Measurements from ENCODE around the gene CENPS.
"Not testable (repeated sequence)": the region's sequence is repeated elsewhere in the genome, so short reads cannot be mapped to it uniquely, and the experiment has no call there.

CENPS gene

DNA sequence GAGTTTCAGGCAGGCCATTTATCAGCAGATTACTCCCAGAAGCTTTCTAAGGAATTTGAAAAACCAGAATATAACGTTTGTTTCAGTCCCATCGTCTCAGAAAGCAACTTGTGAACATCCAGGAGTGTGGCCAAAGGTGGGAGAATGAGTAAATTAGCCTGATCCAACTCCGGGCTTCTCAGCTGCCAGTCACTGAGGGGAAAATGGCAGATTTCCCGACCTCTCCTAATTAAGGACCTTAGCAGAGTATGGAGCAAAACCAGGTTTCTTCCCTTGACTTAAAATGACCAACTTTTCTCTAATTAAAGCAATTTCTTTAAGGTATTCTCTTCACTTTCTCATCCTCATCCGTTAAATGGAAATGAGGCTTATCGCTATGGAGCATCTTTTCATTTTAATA is 20.6 kb downstream of the CENPS start:
- DNase-seq (ENCODE audit: low read depth in 2 of 2): no peak

DNA sequence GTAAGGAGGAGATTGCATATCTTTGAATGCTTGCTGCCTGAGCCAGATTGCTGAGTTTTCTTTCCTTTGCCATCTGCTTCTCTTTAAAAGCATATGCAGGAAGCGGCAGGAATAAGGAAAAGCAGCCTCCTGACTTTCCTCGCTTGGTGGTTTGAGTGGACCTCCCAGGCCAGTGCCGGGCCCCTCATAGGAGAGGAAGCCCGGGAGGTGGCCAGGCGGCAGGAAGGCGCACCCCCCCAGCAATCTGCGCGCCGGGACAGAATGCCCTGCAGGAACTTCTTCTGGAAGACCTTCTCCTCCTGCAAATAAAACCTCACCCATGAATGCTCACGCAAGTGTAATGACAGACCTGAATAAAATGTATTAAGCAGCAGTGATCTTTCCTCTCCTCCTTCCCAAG is 21.1 kb downstream of the CENPS start:
- no peak for DNase-seq (ENCODE audit: low read depth in 2 of 2)

DNA sequence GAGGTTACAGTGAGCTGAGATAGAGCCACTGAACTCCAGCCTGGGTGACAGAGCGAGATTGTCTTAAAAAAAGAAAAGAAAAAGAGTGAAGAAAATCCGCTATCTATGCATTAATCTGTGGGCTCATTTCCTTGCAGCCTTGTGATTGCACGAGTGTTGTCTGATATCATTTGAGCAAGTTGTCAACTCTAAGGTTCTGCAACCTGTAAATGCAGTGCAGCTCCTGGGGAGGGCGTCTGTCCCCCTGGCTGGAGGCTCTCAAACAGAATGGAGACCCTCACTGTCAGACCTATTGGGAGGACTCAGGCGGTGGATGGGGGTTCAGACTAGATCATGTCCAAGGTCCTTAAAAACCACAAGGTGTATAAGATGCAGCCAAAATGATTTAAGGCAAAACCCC is 25.8 kb downstream of the CENPS start:
- no peak for DNase-seq (ENCODE audit: low read depth in 2 of 2)

DNA sequence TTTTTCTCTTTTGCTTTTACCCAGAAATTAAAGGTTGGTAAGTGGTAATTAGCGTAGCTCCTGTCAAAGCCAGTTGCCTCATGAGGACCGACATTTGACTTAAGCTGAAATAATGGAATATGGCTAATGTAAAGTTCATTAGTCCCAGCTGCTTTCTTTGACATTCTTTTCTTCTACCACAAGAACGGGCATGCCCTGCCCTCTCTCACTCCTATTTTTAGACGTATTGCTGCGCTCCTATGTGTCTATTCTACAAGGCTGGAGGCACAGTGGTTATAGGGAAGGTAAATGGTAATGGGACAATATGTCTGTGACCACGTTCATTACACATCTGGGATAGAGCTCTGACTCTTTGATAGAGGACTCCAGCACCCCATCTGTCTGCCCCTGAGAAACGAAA is 26.4 kb downstream of the CENPS start:
- DNase-seq (ENCODE audit: low read depth in 2 of 2): no peak

DNA sequence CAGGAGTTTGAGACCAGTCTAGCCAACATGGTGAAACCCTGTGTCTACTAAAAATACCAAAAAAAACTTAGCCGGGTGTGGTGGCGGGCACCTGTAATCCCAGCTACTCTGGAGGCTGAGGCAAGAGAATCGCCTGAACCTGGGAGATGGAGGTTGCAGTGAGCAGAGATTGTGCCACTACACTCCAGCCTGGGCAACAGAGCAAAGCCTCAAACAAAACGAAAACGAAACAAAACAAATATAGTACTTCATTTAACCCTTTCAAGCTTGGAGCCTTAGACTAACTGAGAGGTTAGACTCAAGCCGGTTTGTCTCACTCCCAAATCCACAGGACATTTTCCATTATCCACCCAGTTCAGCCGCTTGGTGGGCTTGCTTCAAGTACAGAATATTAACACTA is 27.2 kb downstream of the CENPS start:
- DNase-seq (ENCODE audit: low read depth in 2 of 2): not testable (repeated sequence)

DNA sequence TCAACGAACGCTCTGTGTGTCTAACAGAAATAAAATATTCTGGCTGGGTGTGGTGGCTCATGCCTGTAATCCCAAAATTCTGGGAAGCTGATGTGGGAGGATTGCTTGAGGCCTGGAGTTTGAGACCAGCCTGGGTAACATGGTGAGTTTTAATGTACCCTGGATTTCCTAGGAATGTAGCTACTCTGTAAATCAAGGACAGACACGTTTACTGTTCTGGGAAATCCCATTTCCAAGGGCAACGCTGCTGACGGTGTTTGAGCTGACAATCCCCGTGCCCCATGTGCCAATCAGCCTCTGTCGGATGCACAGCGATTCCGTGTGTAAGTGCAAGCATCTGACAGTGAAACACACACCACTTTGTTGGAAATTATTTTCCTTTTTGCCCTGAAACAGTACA is 27.6 kb downstream of the CENPS start:
- no peak for DNase-seq (ENCODE audit: low read depth in 2 of 2)

DNA sequence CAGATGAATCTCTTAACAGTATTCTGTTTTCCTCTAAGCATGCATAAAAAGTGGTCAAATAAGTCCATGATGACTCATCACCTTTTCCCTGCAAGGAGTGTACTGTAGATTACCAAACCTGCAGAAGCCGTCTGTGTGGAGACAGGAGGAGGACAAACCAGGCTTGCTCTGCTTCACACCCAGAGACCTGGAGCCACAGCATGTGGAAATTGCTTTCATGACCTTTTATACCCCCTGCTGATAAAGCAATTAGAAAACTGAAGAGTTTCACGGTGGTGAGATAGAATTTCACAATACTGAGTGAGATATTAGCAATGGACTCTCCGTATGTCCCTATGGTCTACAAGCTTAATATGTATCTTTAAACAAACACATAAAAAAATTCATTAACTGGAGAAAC is 29.0 kb downstream of the CENPS start:
- DNase-seq (ENCODE audit: low read depth in 2 of 2): no peak

DNA sequence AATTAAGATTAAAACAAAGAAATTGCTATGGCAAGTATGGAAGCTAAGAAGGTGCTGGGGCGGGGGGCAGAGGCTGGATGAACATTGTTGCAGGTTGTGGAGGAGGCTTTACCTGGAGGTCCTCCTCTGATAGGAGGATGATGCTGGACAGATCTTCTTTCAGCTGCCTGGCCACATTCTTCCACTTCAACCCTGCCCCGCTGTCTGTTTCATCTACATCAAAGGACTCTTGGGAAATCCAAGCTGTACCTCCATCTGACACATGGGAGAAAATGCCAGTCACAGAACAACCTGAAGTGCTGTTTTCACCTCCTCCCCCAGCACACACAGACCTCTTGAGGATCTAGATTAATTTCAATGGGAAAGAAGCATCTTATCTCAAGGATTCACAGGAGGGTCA is 36.8 kb downstream of the CENPS start:
- DNase-seq (ENCODE audit: low read depth in 2 of 2): no peak

DNA sequence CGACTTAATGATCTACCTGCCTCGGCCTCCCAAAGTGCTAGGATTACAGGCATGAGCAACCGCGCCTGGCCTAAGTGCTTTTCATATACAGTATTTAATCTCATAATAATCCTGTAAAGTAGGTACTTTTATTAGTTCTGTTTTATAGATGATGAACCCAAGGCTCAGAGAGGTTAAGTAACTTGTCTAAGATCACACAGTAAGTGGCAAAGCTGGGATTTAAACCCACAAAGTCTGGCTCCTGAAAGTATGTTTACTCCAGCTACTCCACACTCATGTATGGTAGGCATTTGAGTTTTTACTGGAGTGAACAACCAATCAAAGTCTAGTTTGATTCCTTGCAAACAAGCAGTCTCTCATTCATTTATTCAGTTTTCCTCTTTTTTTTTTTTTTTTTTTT is 39.8 kb downstream of the CENPS start:
- DNase-seq (ENCODE audit: low read depth in 2 of 2): no peak

DNA sequence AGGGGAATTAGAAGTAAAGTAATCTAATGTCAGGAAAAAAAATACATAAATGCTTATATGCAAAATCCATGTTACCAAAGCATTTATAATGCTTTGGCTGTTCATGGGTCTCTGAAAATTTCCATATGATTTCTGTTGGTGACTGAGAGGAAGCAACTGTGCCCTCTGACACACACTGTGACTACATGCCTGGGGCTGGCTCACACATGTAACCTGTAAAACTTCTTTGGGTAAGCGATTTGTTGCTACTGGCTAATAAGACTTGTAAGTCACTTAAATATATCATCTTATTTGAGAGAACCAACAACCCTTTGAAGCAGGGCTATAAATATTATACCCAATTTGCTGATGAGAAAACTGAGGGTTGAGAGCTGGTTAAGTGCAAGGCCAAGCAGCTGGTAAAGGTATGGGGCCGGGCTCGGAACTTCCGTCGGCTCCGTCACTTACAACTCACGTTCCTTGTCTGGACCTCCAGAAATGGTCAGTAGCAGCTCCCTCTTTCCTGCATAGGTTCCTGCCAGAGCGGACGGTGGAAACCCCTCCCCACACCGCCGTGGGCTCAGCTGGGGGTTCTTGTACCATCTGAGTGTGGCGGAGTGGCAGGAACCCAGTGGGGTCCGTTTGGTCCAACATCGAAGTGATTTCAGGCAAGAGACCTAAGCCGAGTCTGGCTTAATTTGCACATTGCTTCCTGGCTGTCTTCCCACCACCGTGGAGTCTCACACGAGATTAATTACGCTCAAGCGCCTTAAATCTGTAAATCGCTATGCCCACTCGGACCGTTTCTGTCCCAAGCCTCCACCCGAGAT is 41.4 kb downstream of the CENPS start:
- no peak for DNase-seq (ENCODE audit: low read depth in 2 of 2)

DNA sequence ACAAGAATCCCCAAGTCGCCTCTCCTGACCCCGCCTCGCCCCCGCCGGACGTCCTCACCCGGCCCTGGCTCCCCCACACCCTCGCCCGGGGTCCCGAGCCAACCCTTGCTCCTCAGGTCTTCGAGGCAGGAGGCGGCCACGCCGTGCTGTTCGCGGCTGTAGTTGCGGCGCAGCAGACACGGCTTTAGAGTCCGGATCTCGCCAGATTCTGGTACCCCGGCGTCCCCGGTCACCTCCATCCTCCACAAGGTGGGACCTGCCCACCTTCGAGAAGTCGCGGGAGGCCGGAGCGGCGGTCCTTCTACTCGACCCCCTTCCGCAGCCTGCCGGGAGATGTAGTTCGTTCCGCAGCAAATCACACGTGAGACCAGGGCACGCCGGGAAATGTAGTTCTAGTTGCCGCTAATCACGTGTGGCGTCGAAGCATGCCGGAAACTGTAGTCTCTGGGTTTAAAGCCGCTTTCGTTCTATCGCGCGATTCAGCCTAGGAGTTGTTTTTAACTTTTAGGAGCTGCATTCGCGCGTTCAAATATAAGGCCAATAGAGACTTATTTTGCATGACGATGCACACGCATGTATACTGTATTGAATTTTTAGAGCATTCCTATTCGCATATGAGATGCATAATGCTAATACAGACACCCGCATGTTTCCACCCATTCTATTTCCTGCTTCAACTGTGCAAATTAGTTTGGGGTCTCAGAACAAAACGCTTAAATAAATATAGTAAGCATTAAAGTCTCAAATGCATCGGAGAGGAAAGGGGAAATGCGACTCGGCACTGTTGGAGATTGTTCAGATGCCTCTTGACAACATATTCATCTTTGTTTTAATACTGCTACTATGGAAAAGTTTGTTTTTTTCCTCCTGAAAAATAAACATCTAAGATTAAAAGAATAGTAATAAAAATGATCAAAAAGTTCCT is 42.2 kb downstream of the CENPS start, which contains the start of gene DFFA:
Gene DFFA (minus strand): TSS at position 310 of the 925 bp plus-strand sequence. CDS start 71 bp downstream, at position 239.
- peak; percentile 78 to 80 for DNase-seq (ENCODE audit: low read depth in 2 of 2)

DNA sequence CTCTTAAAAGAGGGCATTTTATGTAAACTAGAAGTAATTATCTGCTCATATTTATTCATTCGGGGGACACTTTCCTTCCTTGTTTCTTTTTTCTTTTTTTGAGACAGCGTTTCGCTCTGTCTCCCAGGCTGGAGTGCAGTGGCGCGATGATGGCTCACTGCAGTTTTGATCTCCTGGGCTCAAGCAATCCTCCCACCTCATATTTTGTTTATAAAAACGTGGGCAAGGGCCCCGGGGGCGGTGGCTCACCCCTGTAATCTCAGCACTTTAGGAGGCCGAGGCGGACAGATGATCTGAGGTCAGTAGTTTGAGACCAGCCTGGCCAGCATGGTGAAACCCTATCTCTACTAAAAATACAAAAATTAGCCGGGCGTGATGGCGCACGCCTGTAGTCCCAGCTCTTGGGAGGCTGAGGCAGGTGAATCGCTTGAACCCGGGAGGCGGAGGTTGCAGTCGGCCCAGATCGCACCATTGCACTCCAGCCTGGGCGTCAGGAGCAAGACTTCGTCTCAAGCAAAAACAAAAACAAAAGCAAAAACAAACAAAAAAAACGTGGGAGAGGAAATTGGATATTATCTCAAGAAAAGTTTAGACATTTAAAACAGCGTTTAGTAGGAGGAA is 43.0 kb downstream of the CENPS start:
- no peak for DNase-seq (ENCODE audit: low read depth in 2 of 2)

DNA sequence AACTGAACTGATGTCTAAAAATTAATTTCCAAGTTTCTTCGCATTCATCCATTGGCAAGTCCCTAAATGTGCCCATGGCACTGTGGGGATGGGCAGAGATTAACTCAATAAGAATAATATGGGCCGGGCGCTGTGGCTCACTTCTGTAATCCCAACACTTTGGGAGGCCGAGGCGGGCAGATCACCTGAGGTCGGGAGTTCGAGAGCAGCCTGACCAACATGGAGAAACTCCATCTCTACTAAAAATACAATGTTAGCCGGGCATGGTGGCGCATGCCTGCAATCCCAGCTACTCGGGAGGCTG is 44.0 kb downstream of the CENPS start:
- not testable (repeated sequence) for DNase-seq (ENCODE audit: low read depth in 2 of 2)

DNA sequence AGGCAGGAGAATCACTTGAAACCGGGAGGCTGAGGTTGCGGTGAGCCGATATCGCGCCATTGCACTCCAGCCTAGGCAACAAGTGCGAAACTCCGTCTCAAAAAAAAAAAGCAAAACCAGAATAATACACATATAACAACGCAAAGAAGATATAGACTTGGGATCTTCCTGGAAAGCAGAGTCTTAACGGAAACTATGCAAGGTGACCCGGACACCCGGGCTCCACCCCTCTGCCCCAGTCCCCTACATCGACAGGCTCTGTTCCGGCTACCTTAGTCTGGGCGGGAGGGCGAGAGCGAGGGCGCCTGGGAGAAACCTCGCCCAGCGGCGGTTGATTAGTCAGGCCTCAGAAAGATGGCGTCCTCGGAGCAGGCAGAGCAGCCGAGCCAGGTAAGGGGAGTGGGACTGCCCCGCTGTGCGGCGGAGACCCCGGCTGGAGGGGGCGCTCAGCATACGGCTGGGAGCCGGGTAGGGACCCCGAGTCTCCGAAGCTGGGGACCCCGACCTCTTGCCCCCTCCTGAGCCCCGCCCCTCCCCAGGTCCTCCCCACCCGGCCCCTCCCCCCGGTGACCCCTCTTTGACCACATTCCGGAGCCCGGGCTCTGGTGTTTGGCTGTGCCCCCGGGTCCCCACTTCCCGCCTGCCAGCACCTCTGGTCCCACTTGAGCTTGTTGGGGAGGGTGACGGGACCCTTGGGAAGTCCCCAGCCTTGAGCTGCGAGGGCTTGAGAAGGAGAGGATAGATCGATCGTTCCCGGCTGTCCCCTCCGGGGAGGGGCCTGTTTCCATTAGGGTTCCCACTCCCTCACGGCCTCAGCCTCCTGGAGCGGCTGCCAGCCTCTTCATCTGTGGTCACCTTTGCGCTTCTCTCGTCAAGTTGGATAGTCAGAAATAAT is 44.6 kb downstream of the CENPS start, which contains the start of gene PEX14:
Gene PEX14 (plus strand): TSS at position 338 of the 895 bp plus-strand sequence. CDS start 17 bp downstream, at position 355.
- DNase-seq (ENCODE audit: low read depth in 2 of 2): peak; percentile 56 to 69

DNA sequence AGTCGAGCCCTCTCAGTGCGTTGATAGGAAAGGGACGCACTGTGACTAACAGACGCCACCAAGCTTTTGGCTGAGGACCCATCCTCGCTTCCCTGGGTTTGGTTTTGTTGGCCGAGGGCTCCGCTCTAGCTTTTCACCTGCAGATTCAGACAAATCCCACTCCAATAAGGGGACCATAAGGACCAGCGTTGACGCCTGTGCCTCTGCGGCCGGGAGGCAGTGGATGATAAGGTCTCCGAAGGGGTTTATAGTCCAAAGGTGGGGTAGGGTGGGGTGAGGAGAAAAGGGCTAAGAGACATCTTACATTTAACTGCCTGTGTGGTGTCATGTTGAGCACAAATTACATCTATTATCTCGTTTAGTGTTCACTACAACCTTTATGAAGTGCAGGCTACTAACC is 45.3 kb downstream of the CENPS start:
- DNase-seq (ENCODE audit: low read depth in 2 of 2): no peak

DNA sequence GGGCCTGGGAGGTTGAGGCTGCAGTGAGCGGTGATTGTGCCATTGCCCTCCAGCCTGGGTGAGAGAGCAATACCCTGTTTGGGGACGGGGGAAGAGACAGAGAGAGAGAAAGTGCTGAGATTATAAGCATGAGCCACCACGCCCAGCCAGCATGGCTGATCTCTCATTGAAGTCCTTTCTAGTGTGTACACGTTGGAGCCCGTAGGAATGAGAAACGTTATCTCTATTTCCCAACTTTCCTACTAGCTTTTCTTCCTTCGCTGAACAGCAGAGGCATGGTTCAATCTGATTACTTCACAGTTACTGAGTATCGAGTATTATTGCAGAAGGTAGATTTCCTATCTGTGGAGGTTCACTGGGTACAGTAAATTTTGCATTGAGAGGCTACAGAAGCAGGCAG is 49.1 kb downstream of the CENPS start:
- DNase-seq (ENCODE audit: low read depth in 2 of 2): no peak

DNA sequence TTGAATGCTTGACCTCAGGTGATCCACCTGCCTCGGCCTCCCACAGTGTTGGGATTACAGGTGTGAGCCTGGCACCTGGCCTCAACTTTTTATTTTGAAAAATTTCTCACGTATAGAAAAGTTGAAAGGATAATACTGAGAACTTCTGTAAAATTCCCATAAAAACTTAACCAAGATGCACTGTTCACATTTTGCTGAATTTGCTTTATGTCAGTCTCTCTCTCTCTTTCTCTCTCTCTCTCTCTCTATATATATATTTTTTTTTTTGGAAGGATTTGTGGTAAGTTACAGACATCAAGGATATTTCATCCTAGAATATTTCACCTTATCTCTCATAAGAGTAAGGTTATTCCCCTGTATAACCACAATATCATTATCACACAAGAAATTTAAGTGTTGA is 50.4 kb downstream of the CENPS start:
- no peak for DNase-seq (ENCODE audit: low read depth in 2 of 2)

DNA sequence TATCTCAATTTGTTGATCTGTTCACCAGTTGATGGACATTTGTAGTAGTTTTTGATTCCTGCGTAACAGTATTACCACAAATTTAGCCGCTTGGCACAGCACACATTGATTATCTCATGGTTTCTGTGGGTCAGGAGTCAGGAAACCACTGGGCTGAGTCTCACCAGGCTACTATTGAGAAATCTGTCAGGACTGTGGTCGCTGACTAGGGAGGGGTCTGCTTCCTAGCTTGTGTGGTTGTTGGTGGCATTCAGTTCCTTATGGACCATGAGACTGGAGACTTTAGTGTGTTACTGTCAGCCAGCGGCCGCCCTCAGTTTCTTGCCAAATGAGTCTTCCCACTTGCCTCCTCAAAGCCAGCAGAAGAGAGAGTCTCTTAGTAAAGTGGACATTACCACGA is 54.3 kb downstream of the CENPS start:
- no peak for DNase-seq (ENCODE audit: low read depth in 2 of 2)

DNA sequence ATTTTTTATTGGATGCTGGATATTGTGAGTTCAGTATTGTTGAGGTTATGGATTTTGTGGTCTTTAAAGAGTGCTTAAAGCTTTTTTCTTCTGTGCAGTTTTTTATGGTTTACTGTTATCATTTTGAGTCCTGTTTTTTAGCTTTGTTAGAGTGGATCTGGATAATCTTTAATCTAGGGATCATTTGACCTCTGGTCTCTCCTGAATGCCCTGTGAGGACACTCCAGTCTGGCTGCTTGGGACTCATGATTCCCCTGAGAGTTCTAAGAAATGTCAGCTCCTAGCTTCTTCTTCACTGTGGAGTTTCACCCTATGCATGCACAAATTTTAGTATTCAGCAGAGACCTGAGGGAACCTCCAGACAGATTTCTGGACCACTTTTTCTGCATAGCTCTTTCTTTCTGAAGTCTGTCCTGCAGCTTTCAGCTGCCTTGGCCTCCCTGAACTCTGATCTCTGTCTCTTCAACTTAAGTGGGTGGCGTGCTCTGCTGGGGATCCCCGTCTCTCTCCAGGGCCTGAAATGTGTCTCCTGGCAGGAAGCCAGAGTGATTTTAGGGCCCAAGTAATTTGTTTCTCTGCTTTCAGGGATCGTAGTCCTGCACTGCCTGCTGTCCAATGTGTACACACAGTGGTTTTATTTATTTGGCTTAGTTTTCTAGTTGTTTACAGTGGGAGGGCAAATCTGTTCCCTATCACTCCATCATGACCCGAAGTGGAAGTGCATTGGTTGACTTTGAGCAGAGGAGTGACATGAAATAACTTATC is 59.2 kb downstream of the CENPS start:
- DNase-seq (ENCODE audit: low read depth in 2 of 2): no peak

DNA sequence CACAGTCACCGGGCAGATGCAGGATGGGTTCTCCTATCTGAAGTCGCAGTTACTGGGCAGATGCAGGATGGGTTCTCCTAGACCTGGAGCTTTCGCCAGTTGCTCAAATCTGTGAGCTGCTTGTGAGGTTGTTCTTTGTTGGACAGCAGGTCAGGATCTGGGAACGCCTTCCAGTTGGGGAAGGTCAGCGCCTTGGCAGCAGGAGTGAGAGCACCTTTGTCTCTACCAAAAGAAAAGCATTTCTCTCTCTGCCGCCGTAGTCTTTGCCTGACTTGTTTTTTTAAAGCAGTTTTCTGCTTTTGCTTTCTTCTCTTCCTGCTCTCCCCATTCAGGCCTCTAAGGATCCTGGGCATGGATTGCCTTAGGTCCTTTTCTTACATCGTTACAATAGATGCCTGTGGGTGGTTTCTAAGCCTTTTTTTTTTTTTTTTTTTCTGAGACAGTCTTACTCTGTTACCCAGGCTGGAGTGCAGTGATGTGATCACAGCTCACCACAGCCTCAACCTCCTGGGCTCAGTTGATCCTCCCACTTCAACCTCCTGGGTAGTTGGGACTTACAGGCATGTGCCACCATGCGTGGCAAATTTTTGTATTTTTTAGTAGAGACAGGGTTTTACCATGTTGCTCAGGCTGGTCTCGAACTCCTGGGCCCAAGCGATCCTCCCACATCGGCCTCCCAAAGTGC is 60.2 kb downstream of the CENPS start:
- DNase-seq (ENCODE audit: low read depth in 2 of 2): no peak

All from stimulated activated CD8-positive, alpha-beta memory T cell treated with anti-CD3 and anti-CD28 coated beads, Interleukin-2, amount 100 ng/mL, for 1 hour (primary cell).